ENCODE data around the gene ACOXL. TPM values are rescaled to one million over a fixed set of nuclear protein-coding genes. Genes with fewer than 3 reads are reported as not detected.
A peak's percentile ranks its signal among the peaks of the same experiment; 100 is the strongest.

ACOXL gene
- total RNA-seq, 3 donors from 2014 or later (not counting 1 experiment from before 2014, with no cell fraction given) = not detected

DNA sequence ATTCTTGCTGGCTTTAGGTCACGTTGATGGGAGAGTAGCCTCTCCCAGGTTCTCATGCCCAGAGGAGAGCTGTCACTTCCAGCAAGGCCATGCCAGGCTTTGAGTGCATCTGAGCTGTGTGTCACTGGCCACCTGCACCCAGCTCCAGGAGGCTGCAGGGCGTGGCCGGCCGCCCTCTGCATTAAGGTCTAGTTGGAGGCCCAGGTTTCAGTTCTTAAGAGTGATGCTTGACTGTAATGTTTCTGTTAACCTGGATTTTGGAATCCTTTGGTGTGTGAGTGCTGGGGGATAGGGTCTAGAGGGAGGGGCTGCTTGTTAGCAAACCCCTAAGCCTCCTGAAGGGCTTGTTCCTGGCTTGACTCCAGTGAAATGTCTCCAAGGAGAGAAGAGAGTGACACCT is 140.1 kb downstream of the ACOXL start:
- Histone ChIP-seq H3K4me3 (ENCODE audit: low read length) (no peak overlapping the region), H3K4me1 (ENCODE audit: control insufficient read depth, insufficient read depth, low read length) (peaks cover 18% of the 10 kb centered on the region), H3K27ac (ENCODE audit: low read length) (no peak overlapping the region), H3K27me3 (ENCODE audit: control insufficient read depth, insufficient read depth, low read length) (no peaks in the 10 kb centered on the region), H3K9me3 (ENCODE audit: control insufficient read depth, insufficient read depth, low read length) (no peaks in the 10 kb centered on the region), H3K36me3 (ENCODE audit: control insufficient read depth, insufficient read depth, low read length) (no peaks in the 10 kb centered on the region)
- no peak overlapping the region for H3K27ac Mint-ChIP-seq
- 96% methylated on average over 4 of the region's 4 CpGs for WGBS (ENCODE audit: insufficient coverage)
- H3K9me3 Mint-ChIP-seq = no peaks in the 10 kb centered on the region
- no peak for DNase-seq
- H3K4me3 Mint-ChIP-seq = no peak overlapping the region
- H3K27me3 Mint-ChIP-seq (ENCODE audit: low read depth in 2 of 2) = peaks cover 4 to 10% of the 10 kb centered on the region in 2 donors
- H3K4me1 Mint-ChIP-seq = peaks cover 5 to 11% of the 10 kb centered on the region in 2 donors
- ATAC-seq = no peak
- intact Hi-C loops (cut with micrococcal nuclease) = no loop called here
- H3K36me3 Mint-ChIP-seq = no peaks in the 10 kb centered on the region
- TF ChIP-seq, protein P1, sequence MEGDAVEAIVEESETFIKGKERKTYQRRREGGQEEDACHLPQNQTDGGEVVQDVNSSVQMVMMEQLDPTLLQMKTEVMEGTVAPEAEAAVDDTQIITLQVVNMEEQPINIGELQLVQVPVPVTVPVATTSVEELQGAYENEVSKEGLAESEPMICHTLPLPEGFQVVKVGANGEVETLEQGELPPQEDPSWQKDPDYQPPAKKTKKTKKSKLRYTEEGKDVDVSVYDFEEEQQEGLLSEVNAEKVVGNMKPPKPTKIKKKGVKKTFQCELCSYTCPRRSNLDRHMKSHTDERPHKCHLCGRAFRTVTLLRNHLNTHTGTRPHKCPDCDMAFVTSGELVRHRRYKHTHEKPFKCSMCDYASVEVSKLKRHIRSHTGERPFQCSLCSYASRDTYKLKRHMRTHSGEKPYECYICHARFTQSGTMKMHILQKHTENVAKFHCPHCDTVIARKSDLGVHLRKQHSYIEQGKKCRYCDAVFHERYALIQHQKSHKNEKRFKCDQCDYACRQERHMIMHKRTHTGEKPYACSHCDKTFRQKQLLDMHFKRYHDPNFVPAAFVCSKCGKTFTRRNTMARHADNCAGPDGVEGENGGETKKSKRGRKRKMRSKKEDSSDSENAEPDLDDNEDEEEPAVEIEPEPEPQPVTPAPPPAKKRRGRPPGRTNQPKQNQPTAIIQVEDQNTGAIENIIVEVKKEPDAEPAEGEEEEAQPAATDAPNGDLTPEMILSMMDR (IDR thresholded peaks at IDR 0.05) = no peak

DNA sequence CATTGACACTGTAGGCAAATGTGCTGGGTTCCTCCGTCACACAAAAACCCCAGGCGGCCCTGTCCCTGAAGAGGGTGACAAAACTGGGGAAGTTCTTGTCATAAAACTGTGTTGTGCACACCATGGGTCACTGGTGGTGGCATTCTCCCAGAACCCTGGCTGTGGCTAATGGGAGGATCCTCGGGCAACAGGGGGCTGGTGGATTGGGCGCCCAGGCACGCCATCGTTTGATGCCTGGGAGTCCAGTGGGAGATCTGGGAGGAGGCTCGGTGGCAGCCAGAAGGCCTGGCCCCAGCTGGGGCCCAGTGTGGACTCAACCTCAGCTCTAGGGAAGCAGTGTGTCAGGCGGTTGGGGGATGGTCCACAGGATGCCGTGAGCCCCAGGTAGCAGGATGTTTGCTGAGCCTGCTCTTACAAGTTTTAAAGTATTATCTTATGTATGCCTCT is 140.7 kb downstream of the ACOXL start:
- ATAC-seq = no peak
- Mint-ChIP-seq H3K4me1 (peaks cover 8 to 13% of the 10 kb centered on the region in 2 donors), H3K9me3 (peaks cover 0 to under 1% of the 10 kb centered on the region in 2 donors), H3K27me3 (ENCODE audit: low read depth in 2 of 2) (peaks cover 4 to 15% of the 10 kb centered on the region in 2 donors), H3K4me3 (no peak overlapping the region), H3K27ac (no peak overlapping the region), H3K36me3 (no peaks in the 10 kb centered on the region)
- TF ChIP-seq, protein P1 (IDR thresholded peaks at IDR 0.05) = no peak
- DNase-seq = peak in 1 of 2 donors; percentile 31
- Histone ChIP-seq H3K27ac (ENCODE audit: low read length) (no peak overlapping the region), H3K4me1 (ENCODE audit: control insufficient read depth, insufficient read depth, low read length) (peaks cover 21% of the 10 kb centered on the region), H3K9me3 (ENCODE audit: control insufficient read depth, insufficient read depth, low read length) (no peaks in the 10 kb centered on the region), H3K36me3 (ENCODE audit: control insufficient read depth, insufficient read depth, low read length) (no peaks in the 10 kb centered on the region), H3K27me3 (ENCODE audit: control insufficient read depth, insufficient read depth, low read length) (no peaks in the 10 kb centered on the region), H3K4me3 (ENCODE audit: low read length) (no peak overlapping the region)
- 85% methylated on average over 9 of the region's 9 CpGs for WGBS (ENCODE audit: insufficient coverage)
- intact Hi-C loops (cut with micrococcal nuclease) = no loop called here

DNA sequence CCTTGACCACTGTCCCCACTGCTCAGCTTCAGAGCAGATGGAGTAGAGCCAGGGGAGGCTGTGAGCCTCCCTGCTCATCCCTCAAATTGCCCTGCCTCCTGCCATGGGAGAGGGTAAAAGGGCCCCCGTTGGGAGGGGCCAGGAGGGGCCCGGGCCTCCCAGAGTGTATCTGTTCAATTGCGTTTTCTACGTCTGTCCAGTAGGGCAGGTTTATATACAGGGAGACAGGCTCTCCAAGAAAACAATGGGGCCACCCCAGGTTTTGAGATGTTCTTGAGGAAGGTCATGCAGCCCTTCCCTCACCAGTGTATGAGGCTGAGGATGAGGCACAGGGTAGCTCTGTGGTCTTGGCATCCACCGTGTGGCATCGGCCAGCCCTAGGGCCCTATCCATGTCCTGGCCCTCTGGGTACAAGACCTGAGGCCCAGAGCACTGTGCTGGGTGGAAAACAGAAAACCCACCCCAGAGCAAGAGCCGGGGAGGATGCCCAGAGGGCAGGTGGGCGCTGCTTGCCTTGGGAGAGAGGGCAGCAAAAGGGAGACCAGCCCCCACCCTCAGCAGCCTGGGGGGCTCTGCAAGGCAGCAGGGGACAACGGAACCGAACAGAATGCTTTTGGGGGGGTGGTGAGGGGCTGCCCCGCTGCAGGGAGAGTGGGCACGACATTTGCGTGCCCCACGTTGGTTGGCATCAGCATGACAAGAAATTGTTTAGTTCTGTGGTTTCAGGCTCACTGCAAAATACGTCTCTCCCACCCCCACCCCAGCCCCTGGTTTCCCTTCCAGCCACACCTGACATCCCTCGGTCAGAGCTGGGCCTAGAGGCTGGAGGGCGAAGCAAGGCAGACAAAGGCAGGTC is 141.5 kb downstream of the ACOXL start:
- TF ChIP-seq, protein P1 (IDR thresholded peaks at IDR 0.05) = no peak
- peaks cover 0 to 2% of the 10 kb centered on the region in 2 donors for H3K9me3 Mint-ChIP-seq
- no peaks in the 10 kb centered on the region for H3K36me3 Mint-ChIP-seq
- 85% methylated on average over 17 of the region's 17 CpGs for WGBS (ENCODE audit: insufficient coverage)
- intact Hi-C loops (cut with micrococcal nuclease) = no loop called here
- peaks cover 8 to 13% of the 10 kb centered on the region in 2 donors for H3K4me1 Mint-ChIP-seq
- H3K27me3 Mint-ChIP-seq (ENCODE audit: low read depth in 2 of 2) = peaks cover 0 to 12% of the 10 kb centered on the region in 2 donors
- Histone ChIP-seq H3K36me3 (ENCODE audit: control insufficient read depth, insufficient read depth, low read length) (no peaks in the 10 kb centered on the region), H3K27me3 (ENCODE audit: control insufficient read depth, insufficient read depth, low read length) (no peaks in the 10 kb centered on the region), H3K4me1 (ENCODE audit: control insufficient read depth, insufficient read depth, low read length) (peaks cover 21% of the 10 kb centered on the region), H3K4me3 (ENCODE audit: low read length) (no peak overlapping the region), H3K9me3 (ENCODE audit: control insufficient read depth, insufficient read depth, low read length) (peaks cover 3% of the 10 kb centered on the region), H3K27ac (ENCODE audit: low read length) (no peak overlapping the region)
- H3K27ac Mint-ChIP-seq = no peak overlapping the region
- ATAC-seq (no peak), DNase-seq (no peak)
- no peak overlapping the region for H3K4me3 Mint-ChIP-seq

Data from natural killer cell (primary cell).